HCT116 (cell line): Measurements from ENCODE around the gene HRH2. TPM values are rescaled to one million over a fixed set of nuclear protein-coding genes. Genes with fewer than 3 reads are reported as not detected.

Experiments used
- ATAC-seq: fragments of 200-7000 bp; cut with Tn5 transposase; 2 replicates; pipeline ENCODE4 v1.9.1; 2020; ENCODE audit warnings: mild to moderate bottlenecking, moderate library complexity
- BruUV-seq: library from RNA; stranded (reverse); fragments of 400-500 nt; replicated peaks from 2 replicates; lab custom pipeline; 2021; lab: Mats Ljungman, UMichigan
- CTCF ChIA-PET: fragments of 300-600 bp; sonication (Branson Sonifier 250); formaldehyde crosslinking; loops from one replicate; lab custom pipeline; 2021; ENCODE audit warnings: antibody characterized with exemption; lab: Charles Lee
- POLR2A ChIA-PET: fragments of 300-600, 350-600 bp; sonication (Branson Sonifier 250); formaldehyde crosslinking; loops from one replicate; lab custom pipeline; 2021; ENCODE audit warnings: antibody characterized with exemption; lab: Charles Lee
- RAD21 ChIA-PET, 2 experiments: fragments of 300-600 bp; sonication (Branson Sonifier 250); formaldehyde crosslinking; loops; one replicate each; lab custom pipeline; 2023; ENCODE audit warnings: low total read pairs in 2 of 2; ENCODE audit not compliant: uncharacterized antibody in 2 of 2, unreplicated experiment in 2 of 2, low non-redundant PET in 1 of 2; lab: Charles Lee
- DNase-seq: peaks from one replicate; pipeline ENCODE4 v3.0.0-alpha.2; 2010; ENCODE audit warnings: low read depth, low spot score
- H2AFZ ChIP-seq: fragments of 200-600 bp; shearing (Covaris generic), sonication (generic); 2 replicates; pipeline ENCODE4 v1.6.1; 2017; ENCODE audit warnings: low read depth, mixed run types, mixed read lengths, antibody characterized with exemption, low read length; ENCODE audit not compliant: poor library complexity, severe bottlenecking
- H3K27ac ChIP-seq: 2 replicates; pipeline ENCODE4 v1.5.1; 2012; ENCODE audit warnings: low read depth, low read length
- H3K27me3 ChIP-seq: fragments of 200-600 bp; sonication (generic); 2 replicates; pipeline ENCODE4 v1.6.1; 2016; ENCODE audit warnings: mixed run types, low read length, mixed read lengths; ENCODE audit not compliant: insufficient read depth
- H3K36me3 ChIP-seq, 2 experiments: fragments of 200-500 bp in 1 of 2; fragments of 200-600 bp in 1 of 2; sonication (Bioruptor generic) in 1 of 2; sonication (generic) in 1 of 2; 2 replicates each; pipeline versions ENCODE4 v1.5.1 to v1.6.1; 2014 to 2016; ENCODE audit warnings: low read length in 2 of 2, inconsistent platforms in 1 of 2, mixed read lengths in 1 of 2, mixed run types in 1 of 2; ENCODE audit not compliant: insufficient read depth in 2 of 2, control insufficient read depth in 1 of 2
- H3K4me1 ChIP-seq, 2 experiments: fragments of 200-600 bp in 1 of 2; sonication (generic) in 1 of 2; 2 replicates each; pipeline versions ENCODE4 v1.5.1 to v1.6.1; 2012 to 2017; ENCODE audit warnings: low read length in 2 of 2, inconsistent platforms in 1 of 2, mild to moderate bottlenecking in 1 of 2, mixed read lengths in 1 of 2, mixed run types in 1 of 2, moderate library complexity in 1 of 2; ENCODE audit not compliant: insufficient read depth in 2 of 2, control insufficient read depth in 1 of 2
- H3K4me2 ChIP-seq: fragments of 200-600 bp; sonication (generic); 2 replicates; pipeline ENCODE4 v1.6.1; 2017; ENCODE audit warnings: mixed run types, low read length, mixed read lengths
- H3K4me3 ChIP-seq, 2 experiments: fragments of 200-600 bp in 1 of 2; sonication (generic) in 1 of 2; replicated peaks in 1 of 2; 2 replicates each; pipeline ENCODE4 v1.5.1; 2011 to 2016; ENCODE audit warnings: low read length in 2 of 2, control low read depth in 1 of 2, low read depth in 1 of 2, mild to moderate bottlenecking in 1 of 2, mixed read lengths in 1 of 2, mixed run types in 1 of 2
- H3K79me2 ChIP-seq: fragments of 200-600 bp; sonication (generic); 2 replicates; pipeline ENCODE4 v1.6.1; 2017; ENCODE audit warnings: mild to moderate bottlenecking, mixed run types, low read length, moderate library complexity, mixed read lengths; ENCODE audit not compliant: insufficient read depth
- H3K9ac ChIP-seq: fragments of 200-600 bp; sonication (generic); 2 replicates; pipeline ENCODE4 v1.6.1; 2016; ENCODE audit warnings: low read length, mixed read lengths
- H3K9me2 ChIP-seq: fragments of 200-600 bp; sonication (generic), shearing (Covaris generic); 2 replicates; pipeline ENCODE4 v1.6.1; 2017; ENCODE audit warnings: mixed run types, mild to moderate bottlenecking, moderate library complexity; ENCODE audit not compliant: insufficient read depth
- H3K9me3 ChIP-seq, 2 experiments: fragments of 200-500 bp in 1 of 2; fragments of 200-600 bp in 1 of 2; sonication (Bioruptor generic) in 1 of 2; sonication (generic) in 1 of 2; 2 replicates each; pipeline ENCODE4 v1.6.1; 2014 to 2017; ENCODE audit warnings: low read length in 2 of 2, mixed read lengths in 2 of 2, inconsistent platforms in 1 of 2, low read depth in 1 of 2, mild to moderate bottlenecking in 1 of 2, mixed run types in 1 of 2, moderate library complexity in 1 of 2; ENCODE audit not compliant: control insufficient read depth in 1 of 2, insufficient read depth in 1 of 2
- H4K20me1 ChIP-seq: fragments of 200-600 bp; sonication (generic), shearing (Covaris generic); 2 replicates; pipeline ENCODE4 v1.6.1; 2017; ENCODE audit warnings: mixed run types, mild to moderate bottlenecking, moderate library complexity; ENCODE audit not compliant: insufficient read depth
- CTCF ChIP-seq, 3 experiments: fragments of 200-600 bp in 1 of 3; sonication (generic) in 1 of 3; IDR thresholded peaks in 2 of 3; conservative IDR thresholded peaks in 1 of 3; 2 replicates each; pipeline ENCODE4 v1.5.1; 2012 to 2017; ENCODE audit warnings: low read depth in 2 of 3, low read length in 2 of 3, antibody characterized with exemption in 1 of 3, borderline replicate concordance in 1 of 3, control low read depth in 1 of 3, mild to moderate bottlenecking in 1 of 3, mixed read lengths in 1 of 3, mixed run types in 1 of 3, moderate library complexity in 1 of 3; ENCODE audit not compliant: insufficient read depth in 1 of 3
- SP1 ChIP-seq: IDR thresholded peaks from 2 replicates; pipeline ENCODE4 v1.6.1; 2012; ENCODE audit warnings: low read depth
- YY1 ChIP-seq: IDR thresholded peaks from 2 replicates; pipeline ENCODE4 v1.6.1; 2011; ENCODE audit warnings: low read length, low read depth, moderate library complexity, mild to moderate bottlenecking; ENCODE audit not compliant: insufficient replicate concordance; ENCODE audit errors: extremely low read depth
- intact Hi-C: fragments of 100-400 bp; cut with micrococcal nuclease; formaldehyde crosslinking; loops from 2 replicates; pipeline ENCODE4 v1.10.0; 2022
- total RNA-seq: library from RNA; stranded (reverse); gene quantifications from one replicate; pipeline ENCODE4 v1.2.1, GENCODE V29; 2021; ENCODE audit not compliant: unreplicated experiment

Gene HRH2
- total RNA-seq, 1 experiment from 2014 or later: 0.12 TPM

- no peak for TF ChIP-seq YY1
- no peak for TF ChIP-seq CTCF (IDR thresholded peaks at IDR 0.05 in 2 of 3, conservative IDR thresholded peaks at IDR 0.05 in 1 of 3; ENCODE audit: borderline replicate concordance in 1 of 3, insufficient read depth in 1 of 3, low read depth in 2 of 3, low read length in 2 of 3)
Observed at GRCh38 chr5:175680463-175680862, 22.6 kb downstream of the HRH2 start (continued).

- RAD21 ChIA-PET: no interaction called here
Observed at GRCh38 chr5:175681045-175681967, 23.4 kb downstream of the HRH2 start.

More at GRCh38 chr5:175681045-175681967, 23.4 kb downstream of the HRH2 start:
- DNase-seq: no peak
- no peaks in the 10 kb centered on the region for H3K36me3 ChIP-seq
- H4K20me1 ChIP-seq: no peaks in the 10 kb centered on the region
- TF ChIP-seq SP1: no peak
- TF ChIP-seq, all 23 proteins: peak for 0
- no peaks in the 10 kb centered on the region for H3K79me2 ChIP-seq
- no peak overlapping the region for H2AFZ ChIP-seq
- ChIA-PET CTCF (no interaction called here), POLR2A (no interaction called here)
- H3K4me2 ChIP-seq: no peak overlapping the region
- H3K9me3 ChIP-seq: no peaks in the 10 kb centered on the region
- no peaks in the 10 kb centered on the region for H3K4me1 ChIP-seq
- no peaks in the 10 kb centered on the region for H3K9me2 ChIP-seq
- no peak overlapping the region for H3K27ac ChIP-seq
- H3K4me3 ChIP-seq: no peak overlapping the region
- peaks cover 68% of the 10 kb centered on the region for H3K27me3 ChIP-seq
- no peak for ATAC-seq
- intact Hi-C loops: no loop called here
- no TSS peak for BruUV-seq
- H3K9ac ChIP-seq: no peak overlapping the region
